ENCODE results near the gene HOXD8.

- TF ChIP-seq CTCF (IDR thresholded peaks at IDR 0.05), result no peak
- TF ChIP-seq POLR2A (IDR thresholded peaks at IDR 0.05), result no peak
- TF ChIP-seq POLR2AphosphoS5 (IDR thresholded peaks at IDR 0.05), result peak in 1 of 3 donors; percentile 40
Observed at GRCh38 chr2:176081837-176082524, 47.5 kb upstream of the HOXD8 start.
